HG03521 (cell line): ENCODE results near the gene RARA.
A peak's percentile ranks its signal among the peaks of the same experiment; 100 is the strongest.

Source experiments
- ATAC-seq: cut with Tn5 transposase; IDR thresholded peaks from one replicate; pipeline ENCODE4 v1.9.1; 2021; ENCODE audit warnings: mild to moderate bottlenecking, moderate library complexity; ENCODE audit not compliant: unreplicated experiment

Gene RARA

GRCh38 chr17:40309031-40309948 is at the start of gene RARA:
RARA (plus strand) TSS chr17:40309180; CDS start chr17:40331219, 22,039 bp downstream.
- ATAC-seq, result no peak

- ATAC-seq, result no peak
These were observed 49.5 kb upstream of the RARA start for GRCh38 chr17:40259505-40259904.

GRCh38 chr17:40260528-40260927 is 48.5 kb upstream of the RARA start:
- ATAC-seq, result no peak

- no peak for ATAC-seq
These were observed 44.4 kb upstream of the RARA start for GRCh38 chr17:40264458-40265185.

GRCh38 chr17:40265337-40265736 is 43.6 kb upstream of the RARA start:
- ATAC-seq, result no peak

- ATAC-seq, result no peak
These were observed 42.1 kb upstream of the RARA start for GRCh38 chr17:40266882-40267281.

- no peak for ATAC-seq
These were observed 40.8 kb upstream of the RARA start for GRCh38 chr17:40268141-40268712.

GRCh38 chr17:40278414-40278813 is 30.6 kb upstream of the RARA start:
- ATAC-seq, result no peak

GRCh38 chr17:40279402-40279801 is 29.6 kb upstream of the RARA start:
- ATAC-seq, result no peak

GRCh38 chr17:40281663-40282062 is 27.3 kb upstream of the RARA start:
- no peak for ATAC-seq

GRCh38 chr17:40283662-40284061 is 25.3 kb upstream of the RARA start:
- ATAC-seq, result no peak

- ATAC-seq, result no peak
These were observed 24.8 kb upstream of the RARA start for GRCh38 chr17:40284085-40284713.

- no peak for ATAC-seq
These were observed 22.5 kb upstream of the RARA start for GRCh38 chr17:40286473-40286872.

GRCh38 chr17:40287159-40287493 is 21.9 kb upstream of the RARA start:
- ATAC-seq, result no peak

- ATAC-seq, result peak; percentile 93
These were observed 21.2 kb upstream of the RARA start, which contains the start of gene CDC6 for GRCh38 chr17:40287494-40288369. CDC6 (plus strand) TSS chr17:40287879; CDS start chr17:40289421, 1,542 bp downstream.

GRCh38 chr17:40290629-40291280 is 18.2 kb upstream of the RARA start:
- no peak for ATAC-seq

- ATAC-seq, result no peak
These were observed 17.7 kb upstream of the RARA start for GRCh38 chr17:40291281-40291664.

- no peak for ATAC-seq
These were observed 15.6 kb upstream of the RARA start for GRCh38 chr17:40293363-40293762.

GRCh38 chr17:40295488-40296436 is 13.2 kb upstream of the RARA start:
- no peak for ATAC-seq
